Neural crest cell (in vitro differentiated cells): ENCODE results near the gene DSCAM. TPM values are rescaled to one million over a fixed set of nuclear protein-coding genes. Genes with fewer than 3 reads are reported as not detected.
"Not testable (repeated sequence)": the region's sequence is repeated elsewhere in the genome, so short reads cannot be mapped to it uniquely, and the experiment has no call there.

Experiments used
- DNase-seq: peaks from one replicate; pipeline ENCODE4 v3.0.0; 2021; ENCODE audit warnings: low read depth, mixed read lengths, low spot score
- H3K27ac Mint-ChIP-seq: one replicate; pipeline ENCODE4 v1.8.0; 2021; ENCODE audit warnings: mild to moderate bottlenecking, mixed read lengths; ENCODE audit not compliant: unreplicated experiment
- H3K27me3 Mint-ChIP-seq: 2 replicates; pipeline ENCODE4 v1.8.0; 2021; ENCODE audit warnings: low read depth, mild to moderate bottlenecking, mixed read lengths
- H3K36me3 Mint-ChIP-seq: 2 replicates; pipeline ENCODE4 v1.8.0; 2021; ENCODE audit warnings: low read depth, mild to moderate bottlenecking, mixed read lengths
- H3K4me1 Mint-ChIP-seq: 2 replicates; pipeline ENCODE4 v1.8.0; 2021; ENCODE audit warnings: mixed read lengths
- H3K4me3 Mint-ChIP-seq: one replicate; pipeline ENCODE4 v1.8.0; 2021; ENCODE audit warnings: mild to moderate bottlenecking, mixed read lengths
- H3K9me3 Mint-ChIP-seq: 2 replicates; pipeline ENCODE4 v1.8.0; 2021; ENCODE audit warnings: mixed read lengths
- total RNA-seq: library from RNA; stranded (reverse); gene quantifications from 2 replicates; pipeline ENCODE4 v1.2.1, GENCODE V29; 2021
- TF ChIP-seq, protein P1 (sequence below): fragments of 200-600 bp; sonication (generic); conservative IDR thresholded peaks from 2 replicates; pipeline ENCODE4 v1.5.0; 2021; ENCODE audit warnings: antibody characterized with exemption, mild to moderate bottlenecking

DSCAM gene
- total RNA-seq, 1 donor from 2014 or later: 0.19 TPM

DNA sequence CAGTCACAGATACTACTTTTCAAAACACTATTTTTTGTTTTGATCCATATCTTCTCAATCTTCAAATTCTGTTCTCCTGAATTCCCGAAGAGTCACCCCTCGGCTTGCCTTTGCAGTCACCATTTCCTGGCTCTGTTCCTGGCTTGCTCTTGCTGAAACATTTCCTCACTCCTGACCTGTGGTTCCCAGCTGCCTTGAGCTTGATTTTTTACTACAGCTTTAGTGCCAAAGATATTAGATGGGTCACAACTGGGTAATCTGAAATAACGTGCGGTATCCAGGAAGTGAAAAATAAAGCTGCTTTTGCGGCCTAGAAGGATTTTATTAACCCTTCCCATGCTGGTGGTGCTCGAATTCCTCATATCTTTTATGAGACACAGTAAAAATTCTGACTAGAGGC, 660.9 kb downstream of the DSCAM start:
- H3K9me3 Mint-ChIP-seq: peaks cover 19% of the 10 kb centered on the region
- no peak for DNase-seq
- H3K4me3 Mint-ChIP-seq: no peak overlapping the region
- H3K4me1 Mint-ChIP-seq: no peaks in the 10 kb centered on the region
- TF ChIP-seq, protein P1, sequence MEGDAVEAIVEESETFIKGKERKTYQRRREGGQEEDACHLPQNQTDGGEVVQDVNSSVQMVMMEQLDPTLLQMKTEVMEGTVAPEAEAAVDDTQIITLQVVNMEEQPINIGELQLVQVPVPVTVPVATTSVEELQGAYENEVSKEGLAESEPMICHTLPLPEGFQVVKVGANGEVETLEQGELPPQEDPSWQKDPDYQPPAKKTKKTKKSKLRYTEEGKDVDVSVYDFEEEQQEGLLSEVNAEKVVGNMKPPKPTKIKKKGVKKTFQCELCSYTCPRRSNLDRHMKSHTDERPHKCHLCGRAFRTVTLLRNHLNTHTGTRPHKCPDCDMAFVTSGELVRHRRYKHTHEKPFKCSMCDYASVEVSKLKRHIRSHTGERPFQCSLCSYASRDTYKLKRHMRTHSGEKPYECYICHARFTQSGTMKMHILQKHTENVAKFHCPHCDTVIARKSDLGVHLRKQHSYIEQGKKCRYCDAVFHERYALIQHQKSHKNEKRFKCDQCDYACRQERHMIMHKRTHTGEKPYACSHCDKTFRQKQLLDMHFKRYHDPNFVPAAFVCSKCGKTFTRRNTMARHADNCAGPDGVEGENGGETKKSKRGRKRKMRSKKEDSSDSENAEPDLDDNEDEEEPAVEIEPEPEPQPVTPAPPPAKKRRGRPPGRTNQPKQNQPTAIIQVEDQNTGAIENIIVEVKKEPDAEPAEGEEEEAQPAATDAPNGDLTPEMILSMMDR: no peak
- H3K27me3 Mint-ChIP-seq: no peaks in the 10 kb centered on the region
- no peak overlapping the region for H3K27ac Mint-ChIP-seq
- peaks cover 3% of the 10 kb centered on the region for H3K36me3 Mint-ChIP-seq

DNA sequence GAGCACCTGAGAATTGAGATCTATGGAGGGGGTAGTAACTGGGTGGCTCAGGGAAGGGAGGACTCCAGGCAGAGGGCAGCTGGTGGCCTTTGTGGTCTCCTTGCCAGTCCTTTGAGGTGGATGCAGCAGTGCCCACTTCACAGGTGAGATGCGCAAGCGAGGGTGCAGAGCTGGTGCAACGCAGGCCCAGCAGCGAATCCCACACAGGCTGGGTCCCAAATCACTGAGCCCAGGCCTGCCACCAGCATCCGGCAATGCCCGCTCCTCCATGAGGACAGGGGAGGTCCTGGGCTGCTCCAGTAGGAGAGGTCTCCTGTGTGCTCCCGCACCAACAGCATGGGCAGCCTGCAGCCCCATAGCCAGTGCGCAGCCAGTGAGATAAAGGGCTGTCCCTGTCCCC, 661.8 kb downstream of the DSCAM start:
- Mint-ChIP-seq H3K4me3 (no peak overlapping the region), H3K27me3 (no peaks in the 10 kb centered on the region), H3K4me1 (no peaks in the 10 kb centered on the region), H3K36me3 (peaks cover 3% of the 10 kb centered on the region), H3K27ac (no peak overlapping the region), H3K9me3 (peaks cover 19% of the 10 kb centered on the region)
- no peak for DNase-seq
- TF ChIP-seq, protein P1: no peak

DNA sequence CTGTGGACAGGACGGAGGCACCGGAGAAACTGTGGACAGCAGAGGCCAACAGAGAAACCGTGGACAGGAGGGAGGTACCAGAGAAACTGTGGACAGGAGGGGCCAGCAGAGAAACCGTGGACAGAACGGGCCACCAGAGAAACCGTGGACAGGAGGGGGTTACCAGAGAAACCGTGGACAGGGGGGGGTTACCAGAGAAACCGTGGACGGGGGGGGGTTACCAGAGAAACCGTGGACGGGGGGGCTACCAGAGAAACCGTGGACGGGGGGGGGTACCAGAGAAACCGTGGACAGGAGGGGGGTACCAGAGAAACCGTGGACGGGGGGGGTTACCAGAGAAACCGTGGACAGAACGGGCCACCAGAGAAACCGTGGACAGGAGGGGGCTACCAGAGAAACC, 664.5 kb downstream of the DSCAM start:
- not testable (repeated sequence) for H3K36me3 Mint-ChIP-seq, H3K27ac Mint-ChIP-seq, H3K4me1 Mint-ChIP-seq, H3K27me3 Mint-ChIP-seq, DNase-seq, H3K4me3 Mint-ChIP-seq
- peaks cover 16% of the 10 kb centered on the region for H3K9me3 Mint-ChIP-seq

DNA sequence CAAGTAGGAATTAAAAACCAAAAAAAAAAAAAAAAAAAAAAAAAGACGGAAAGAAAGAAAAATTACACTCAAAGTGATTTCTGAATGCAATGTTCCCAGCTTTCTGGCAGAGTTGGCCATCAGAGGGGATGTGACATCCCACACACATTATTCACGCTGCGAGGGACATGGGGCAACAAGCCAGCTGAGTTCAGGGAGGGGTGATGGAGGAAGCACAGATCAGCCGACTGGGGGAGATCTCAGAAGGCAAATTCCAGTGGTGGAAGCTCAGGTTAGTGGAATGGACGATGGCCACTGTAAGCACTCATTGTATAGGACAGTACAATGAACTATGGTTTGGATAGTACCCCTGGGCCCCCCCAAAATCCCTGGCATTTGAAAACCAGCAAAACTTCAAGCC, 667.8 kb downstream of the DSCAM start:
- Mint-ChIP-seq H3K27me3 (peaks cover 21% of the 10 kb centered on the region), H3K9me3 (peaks cover 16% of the 10 kb centered on the region), H3K36me3 (peaks cover 3% of the 10 kb centered on the region), H3K27ac (no peak overlapping the region), H3K4me3 (no peak overlapping the region), H3K4me1 (peaks cover 11% of the 10 kb centered on the region)
- TF ChIP-seq, protein P1: no peak
- no peak for DNase-seq

DNA sequence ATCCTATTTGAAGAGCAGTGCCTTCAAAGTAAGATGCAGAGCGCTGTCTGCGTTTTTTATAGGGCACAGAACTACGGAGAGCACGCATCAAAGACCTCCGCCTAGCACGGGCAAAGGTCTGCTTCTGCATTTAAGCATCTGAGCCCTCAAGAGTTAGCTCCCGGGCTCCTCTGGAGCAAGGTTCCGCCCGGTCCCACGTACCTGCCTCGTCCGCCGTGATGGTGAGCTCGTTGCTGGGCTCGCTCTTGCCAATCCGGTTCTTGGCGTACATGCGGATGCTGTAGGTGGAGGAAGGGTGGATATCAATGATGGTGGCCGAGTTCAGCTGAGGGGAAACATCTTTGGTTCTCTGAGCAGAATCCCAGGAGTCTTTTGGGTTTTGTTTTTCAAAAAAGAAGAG, 668.2 kb downstream of the DSCAM start:
- Mint-ChIP-seq H3K4me1 (peaks cover 11% of the 10 kb centered on the region), H3K36me3 (peaks cover 3% of the 10 kb centered on the region), H3K9me3 (peaks cover 15% of the 10 kb centered on the region), H3K27me3 (peaks cover 21% of the 10 kb centered on the region), H3K27ac (no peak overlapping the region), H3K4me3 (no peak overlapping the region)
- no peak for DNase-seq
- TF ChIP-seq, protein P1: no peak

DNA sequence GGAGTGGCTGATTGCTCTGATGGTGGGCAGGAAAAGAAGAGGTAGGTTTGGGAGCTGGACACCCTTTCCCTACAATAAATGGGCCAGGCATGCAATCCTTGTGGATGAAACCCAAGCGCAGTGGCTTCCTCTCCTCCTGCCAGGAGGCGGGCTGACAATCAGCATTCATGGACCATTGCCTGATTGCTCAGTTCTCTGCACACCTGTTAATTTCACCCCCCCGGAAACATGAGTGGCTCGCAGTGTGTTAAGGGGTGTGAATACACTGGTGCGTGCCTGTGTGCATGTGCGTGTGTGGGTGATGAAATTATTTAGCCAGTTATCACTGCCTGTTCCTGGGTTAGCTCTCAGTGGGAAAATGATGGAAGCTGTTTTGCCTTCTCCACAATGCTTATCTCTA, 669.0 kb downstream of the DSCAM start:
- H3K27ac Mint-ChIP-seq: no peak overlapping the region
- TF ChIP-seq, protein P1: no peak
- H3K36me3 Mint-ChIP-seq: peaks cover 3% of the 10 kb centered on the region
- peaks cover 24% of the 10 kb centered on the region for H3K27me3 Mint-ChIP-seq
- H3K9me3 Mint-ChIP-seq: peaks cover 10% of the 10 kb centered on the region
- H3K4me1 Mint-ChIP-seq: peaks cover 11% of the 10 kb centered on the region
- no peak overlapping the region for H3K4me3 Mint-ChIP-seq
- DNase-seq: no peak
